Astrocyte (in vitro differentiated cells and primary cell): ENCODE measurements around the gene BCL2.

Experiments used
- CTCF ChIP-seq: IDR thresholded peaks from 2 replicates; pipeline ENCODE4 v1.5.1; 2011; ENCODE audit warnings: low read depth, mild to moderate bottlenecking, inconsistent platforms, low read length, moderate library complexity; ENCODE audit not compliant: insufficient read depth
- EZH2 ChIP-seq: IDR thresholded peaks from 2 replicates; pipeline ENCODE4 v1.6.1; 2012; ENCODE audit warnings: mild to moderate bottlenecking, low read length, inconsistent platforms; ENCODE audit not compliant: insufficient read depth

GRCh38 chr18:63336366-63337099 is 17.0 kb upstream of the BCL2 start:
- no peak for TF ChIP-seq CTCF
- no peak for TF ChIP-seq EZH2
